Stimulated activated CD8-positive, alpha-beta memory T cell treated with anti-CD3 and anti-CD28 coated beads, Interleukin-7, amount 100 ng/mL, for 4 hours (primary cell): Measurements from ENCODE around the gene SRSF1.
A peak's percentile ranks its signal among the peaks of the same experiment; 100 is the strongest.

Experiments
- DNase-seq, 2 donors: peaks; one replicate each; pipeline ENCODE4 v3.0.0-alpha.2; 2020; ENCODE audit warnings: low read depth in 2 of 2

SRSF1 gene

DNA sequence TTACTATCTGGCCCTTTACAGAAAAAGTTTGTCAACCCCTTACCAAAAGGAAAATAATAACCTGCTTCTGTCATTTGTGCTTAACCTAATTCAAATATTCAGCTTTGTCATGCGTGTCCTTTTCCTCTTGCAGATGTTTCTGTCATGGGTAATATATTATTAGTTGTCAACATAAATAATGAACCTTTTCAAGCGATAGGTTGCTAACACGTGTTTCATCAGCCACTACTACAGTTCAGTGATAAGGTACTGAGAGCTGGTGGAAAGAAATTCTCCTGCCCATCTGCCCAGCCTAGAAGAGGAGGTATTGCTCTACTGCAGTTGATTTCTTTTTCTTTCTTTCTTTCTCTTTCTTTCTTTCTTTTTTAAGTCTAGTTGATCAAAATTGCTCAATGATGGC is 12.0 kb upstream of the SRSF1 start:
- DNase-seq: no peak

DNA sequence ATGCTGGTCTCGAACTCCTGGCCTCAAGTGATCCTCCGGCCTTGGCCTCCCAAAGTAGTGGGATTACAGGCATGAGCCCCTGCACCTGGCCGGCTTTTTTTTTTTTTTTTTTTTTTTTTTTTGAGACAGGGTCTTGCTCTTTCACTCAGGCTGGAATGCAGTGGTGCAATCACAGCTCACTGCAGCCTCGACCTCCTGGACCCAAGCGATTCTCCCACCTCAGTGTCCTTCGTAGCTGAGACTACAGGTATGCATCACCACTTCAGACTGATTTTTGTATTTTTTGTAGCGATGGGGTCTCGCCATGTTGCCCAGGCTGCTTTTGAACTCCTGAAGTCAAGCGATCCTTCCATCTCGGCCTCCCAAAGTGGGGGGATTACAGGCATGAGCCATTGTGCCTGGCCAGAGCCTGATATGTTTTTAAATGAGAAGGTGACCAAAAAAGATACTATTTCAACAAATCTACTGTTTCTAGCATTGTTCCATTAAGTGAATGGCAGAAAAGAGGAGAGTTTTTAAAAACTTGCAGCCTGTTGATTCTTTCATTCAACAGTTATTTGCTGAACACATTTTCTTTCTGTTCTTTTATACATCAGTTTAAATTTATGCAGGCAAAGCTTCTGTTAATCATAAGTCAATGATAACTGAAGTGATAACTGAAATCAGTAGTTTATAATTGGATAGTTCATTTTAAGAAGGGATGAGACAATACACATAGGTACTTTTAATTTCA is 3.2 kb upstream of the SRSF1 start:
- no peak for DNase-seq

DNA sequence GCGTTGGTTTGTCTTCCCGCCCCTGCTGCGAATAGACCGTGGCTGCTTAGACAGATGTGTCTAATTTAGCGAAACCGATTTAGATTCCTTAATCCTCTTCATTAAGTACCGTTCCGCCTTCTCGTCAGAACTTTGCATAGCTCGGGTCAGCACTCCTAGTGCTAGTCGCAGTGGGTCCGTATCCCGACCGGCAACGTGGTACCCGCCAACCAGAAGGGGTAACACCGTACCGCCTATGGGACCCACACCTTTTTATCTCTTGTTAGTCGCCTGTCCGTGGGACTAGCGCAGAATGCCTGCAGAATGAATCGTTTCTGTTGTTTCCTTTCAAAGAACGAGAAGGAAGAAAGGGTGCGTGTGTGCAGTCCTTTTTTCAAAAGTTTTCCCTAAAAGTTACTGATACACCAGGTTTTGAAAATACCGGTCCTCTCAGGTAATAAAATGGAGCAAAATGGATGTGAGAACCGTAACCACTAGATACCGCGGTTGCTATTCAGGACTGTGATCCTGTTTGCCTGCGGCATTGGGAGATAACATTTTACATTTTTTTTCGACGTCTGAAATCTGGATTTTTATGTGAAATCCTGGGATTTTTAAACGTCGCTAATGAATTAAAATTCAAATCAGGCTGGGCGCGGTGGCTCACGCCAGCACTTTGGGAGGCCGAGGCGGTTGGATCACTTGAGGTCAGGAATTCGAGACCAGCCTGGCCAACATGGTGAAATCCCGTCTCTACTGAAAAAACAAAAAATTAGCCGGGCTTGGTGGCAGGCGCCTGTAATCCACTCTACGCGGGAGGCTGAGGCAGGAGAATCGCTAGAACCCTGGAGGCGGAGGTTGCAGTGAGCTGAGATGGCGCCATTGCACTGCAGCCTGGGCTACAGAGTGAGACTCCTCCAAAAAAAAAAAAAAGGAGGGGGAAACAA is 998 bp upstream of the SRSF1 start:
- no peak for DNase-seq

DNA sequence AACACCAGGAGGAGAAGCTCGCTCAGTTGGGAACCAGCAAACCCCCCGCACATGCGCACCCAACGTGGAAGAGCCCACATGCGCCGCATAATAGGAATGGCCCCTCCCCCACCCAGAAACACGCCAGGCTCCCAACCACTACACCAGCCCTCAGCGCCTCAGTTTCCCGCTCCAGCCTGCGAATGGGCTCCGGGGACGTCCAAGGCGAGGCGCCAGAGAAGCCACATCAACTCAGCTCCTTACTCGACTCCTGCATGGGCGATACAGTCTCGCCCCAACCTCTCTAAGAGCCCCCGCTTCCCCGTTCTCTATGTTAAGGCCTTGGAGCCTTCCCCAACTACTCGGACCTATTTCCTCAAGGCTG is 504 bp downstream of the SRSF1 start:
- peak; percentile 35 to 58 for DNase-seq

DNA sequence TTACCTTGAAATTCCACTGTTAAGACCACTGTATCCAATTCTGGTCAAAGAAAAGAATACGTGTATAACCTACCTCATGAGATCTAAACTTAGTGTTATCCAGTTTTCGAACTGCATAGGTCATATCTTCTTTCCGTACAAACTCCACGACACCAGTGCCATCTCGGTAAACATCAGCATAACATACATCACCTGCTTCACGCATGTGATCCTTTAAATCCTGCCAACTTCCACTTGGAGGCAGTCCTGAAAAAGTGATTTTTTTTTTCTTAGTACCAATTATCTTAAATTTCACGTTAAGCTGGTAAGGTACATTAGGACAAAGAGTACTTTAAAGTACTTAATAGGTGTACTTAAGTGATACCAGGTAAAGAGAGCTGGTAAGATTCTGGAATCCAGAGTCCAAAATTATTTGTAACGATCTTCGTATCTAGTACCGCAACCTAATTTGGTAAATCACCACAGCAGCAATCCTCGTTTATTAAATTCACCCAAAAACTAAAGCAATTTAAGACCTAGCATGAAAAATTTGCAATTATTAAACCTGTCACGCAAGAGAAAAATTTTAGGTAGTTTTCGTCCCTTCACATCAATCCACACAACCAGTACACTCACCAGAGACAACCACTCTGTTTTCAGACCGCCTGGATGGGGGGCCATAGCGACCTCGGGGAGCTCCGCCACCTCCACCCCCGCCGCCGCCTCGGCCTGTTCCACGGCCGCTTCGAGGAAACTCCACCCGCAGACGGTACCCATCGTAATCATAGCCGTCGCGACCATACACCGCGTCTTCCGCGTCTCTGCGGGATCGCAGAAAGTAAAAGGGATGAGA is 1.1 kb downstream of the SRSF1 start:
- peak in 1 of 2 donors; percentile 59 for DNase-seq

DNA sequence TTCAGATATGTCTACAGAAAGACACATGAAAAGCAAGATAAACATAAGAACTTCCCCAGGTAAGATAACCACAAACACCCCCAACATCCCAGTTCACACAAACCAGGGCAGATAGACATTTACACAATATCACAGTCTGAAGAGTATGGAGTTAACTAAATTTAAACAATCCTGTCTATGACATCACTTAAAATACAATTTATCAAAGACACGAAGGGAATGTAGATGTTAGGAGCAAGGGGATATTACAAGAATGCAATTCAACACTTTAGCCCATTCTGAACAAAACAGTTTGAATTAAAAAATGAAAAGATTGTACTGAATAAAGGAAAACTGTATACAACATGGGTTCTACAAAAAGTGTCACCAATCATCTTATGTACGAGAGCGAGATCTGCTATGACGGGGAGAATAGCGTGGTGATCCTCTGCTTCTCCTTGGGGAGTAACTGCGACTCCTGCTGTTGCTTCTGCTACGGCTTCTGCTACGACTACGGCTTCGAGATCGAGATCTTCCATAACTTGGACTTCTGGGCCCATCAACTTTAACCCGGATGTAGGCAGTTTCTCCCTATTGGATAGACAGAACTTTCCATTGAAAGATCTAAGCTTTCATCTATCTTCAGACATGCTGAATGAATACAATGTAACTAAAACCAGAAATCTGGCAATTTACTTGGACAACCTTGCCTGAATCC is 1.9 kb downstream of the SRSF1 start:
- no peak for DNase-seq

DNA sequence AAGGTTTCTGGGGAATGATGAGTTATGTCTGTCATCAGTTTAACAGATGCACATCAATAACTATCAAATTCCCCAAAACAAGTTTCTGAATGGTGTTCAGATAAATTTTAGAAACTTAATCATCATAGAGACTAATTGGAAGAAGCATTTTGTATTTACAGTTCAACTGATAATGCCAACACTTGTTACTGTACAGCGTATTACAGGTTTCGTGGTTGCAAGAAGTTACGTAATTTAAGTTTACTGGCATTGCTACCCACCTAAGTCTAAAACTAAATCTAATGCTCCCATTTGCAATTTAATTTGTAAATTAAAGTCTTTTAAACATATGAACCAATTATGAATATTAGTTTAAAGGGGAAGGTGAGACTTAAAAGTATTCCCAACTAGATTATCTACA is 3.0 kb downstream of the SRSF1 start:
- DNase-seq: no peak

DNA sequence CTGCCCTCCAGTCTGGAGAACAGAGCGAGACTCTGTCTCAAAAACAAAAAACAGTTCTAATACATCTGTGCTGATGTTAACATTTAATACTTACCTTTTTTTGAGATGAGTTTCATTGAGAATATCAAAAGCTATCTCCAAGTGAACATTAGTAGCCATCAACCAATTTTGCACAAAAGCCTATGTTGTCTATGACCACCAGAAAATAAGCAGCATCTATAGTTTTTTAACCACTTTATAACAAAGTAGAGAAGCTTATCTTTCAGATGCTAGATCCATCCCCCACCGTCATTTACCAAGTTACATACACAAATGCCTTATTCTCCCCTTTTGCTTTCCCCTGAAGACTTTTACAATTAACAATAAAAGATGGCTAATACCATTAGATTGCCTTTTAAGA is 4.1 kb downstream of the SRSF1 start:
- DNase-seq: no peak

DNA sequence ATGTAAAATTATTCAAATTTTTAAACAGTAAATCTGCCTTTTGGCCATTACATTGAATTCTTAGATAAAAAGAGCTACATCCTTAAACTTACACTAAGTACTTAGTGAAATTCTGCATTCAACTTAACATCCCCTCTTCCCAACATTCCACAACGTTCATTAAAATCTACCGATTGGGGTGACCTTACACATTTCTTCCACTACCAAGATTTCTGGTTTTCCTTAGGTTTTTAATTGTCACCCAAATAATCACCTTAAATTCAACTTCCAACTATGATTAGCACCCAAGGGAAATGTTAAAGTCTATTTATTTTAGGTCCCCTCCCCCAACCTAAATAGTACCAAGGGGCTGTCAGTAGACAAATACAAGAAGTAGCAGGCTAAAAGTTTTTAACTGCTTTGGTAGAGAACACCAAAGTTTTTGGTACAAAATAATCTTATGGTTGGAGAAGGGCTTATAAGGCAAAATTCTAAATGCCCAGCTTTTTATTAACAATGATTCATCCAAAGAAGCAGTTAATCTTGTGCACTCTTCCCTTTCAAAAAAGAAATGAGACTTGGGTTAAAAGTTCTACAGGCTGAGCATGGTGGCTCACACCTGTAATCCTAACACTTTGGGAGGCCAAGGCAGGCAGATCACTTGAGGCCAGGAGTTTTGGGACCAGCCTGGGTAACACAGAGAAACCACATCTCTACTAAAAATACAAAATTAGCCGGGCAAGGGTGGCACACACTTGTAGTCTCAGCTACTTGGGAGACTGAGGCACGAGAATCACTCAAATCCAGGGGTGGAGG is 4.7 kb downstream of the SRSF1 start:
- DNase-seq: no peak

DNA sequence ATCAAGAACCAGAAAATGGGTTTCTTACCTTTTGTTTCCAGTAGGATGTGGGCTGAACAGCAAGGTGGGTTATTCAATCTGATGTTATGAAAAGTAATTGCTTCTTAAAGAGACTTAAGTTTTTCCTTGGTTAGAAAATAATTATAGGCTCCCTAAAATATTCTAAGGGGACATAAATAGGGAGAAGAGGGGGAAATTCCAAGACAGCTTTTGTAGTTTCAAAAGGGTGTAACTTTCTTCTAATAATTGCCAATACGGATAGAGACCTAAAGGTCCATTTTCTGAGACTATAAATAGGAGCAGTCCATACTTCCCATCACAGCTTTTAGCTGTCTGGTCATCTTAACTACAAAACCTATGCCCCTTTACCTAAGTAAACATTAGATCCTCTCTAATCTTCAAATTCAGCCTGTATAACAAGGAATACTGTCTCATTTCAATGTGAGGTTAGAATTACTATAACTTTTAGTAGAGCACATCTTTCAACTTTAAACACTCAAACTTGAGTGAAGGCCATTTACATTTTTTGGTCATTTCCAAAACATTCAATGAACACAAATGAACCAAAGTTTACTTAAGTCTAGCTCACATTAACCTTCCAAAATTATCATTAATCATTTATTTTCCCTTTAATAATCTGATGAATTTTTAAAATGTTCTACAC is 5.5 kb downstream of the SRSF1 start:
- no peak for DNase-seq

DNA sequence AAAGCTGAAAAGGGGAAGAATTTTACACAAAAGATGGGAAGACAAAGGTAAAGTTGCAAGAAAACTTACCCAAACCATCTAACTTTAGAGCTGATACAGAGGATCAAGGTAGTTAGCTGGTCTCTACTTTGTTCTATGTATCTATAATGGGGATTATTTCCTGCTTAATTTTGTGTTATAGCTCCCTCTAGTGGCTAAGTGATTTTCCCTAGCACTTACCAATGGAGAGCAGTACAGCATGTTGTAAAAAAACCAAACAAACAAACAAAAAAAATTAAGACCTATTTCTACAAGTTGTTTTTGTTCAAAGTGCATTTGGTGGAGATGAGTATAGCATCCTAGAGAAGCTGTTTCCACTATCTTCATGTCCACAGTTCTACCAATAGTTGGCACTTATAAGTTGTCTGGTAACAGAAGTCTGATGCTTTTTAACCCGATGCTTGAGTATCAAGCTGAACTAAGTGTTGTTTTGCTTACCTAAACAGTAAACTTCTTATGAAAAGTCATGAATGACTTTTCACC is 7.5 kb downstream of the SRSF1 start:
- DNase-seq: no peak

DNA sequence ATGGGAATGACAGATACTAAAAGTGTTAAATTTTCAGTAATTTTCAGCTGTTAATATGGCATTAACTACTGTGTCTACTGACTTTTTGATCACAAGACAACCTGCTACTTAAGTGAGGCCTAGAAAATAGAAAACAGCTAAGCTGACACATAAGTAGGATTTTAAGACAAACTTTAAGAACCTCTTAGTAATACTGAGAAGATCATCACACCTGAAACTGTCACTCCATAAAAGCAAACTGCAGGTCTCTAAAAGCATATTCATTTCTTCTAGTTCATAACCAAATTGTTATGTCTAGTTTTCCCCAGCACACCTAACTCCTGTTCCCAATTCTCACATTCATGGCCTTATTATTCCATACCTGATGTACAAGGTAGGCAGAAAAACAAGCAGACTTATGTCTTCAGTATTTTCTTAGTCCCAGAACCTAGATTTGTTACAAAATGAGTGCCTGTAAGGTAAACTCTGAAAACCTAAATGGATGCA is 8.0 kb downstream of the SRSF1 start:
- DNase-seq: no peak

DNA sequence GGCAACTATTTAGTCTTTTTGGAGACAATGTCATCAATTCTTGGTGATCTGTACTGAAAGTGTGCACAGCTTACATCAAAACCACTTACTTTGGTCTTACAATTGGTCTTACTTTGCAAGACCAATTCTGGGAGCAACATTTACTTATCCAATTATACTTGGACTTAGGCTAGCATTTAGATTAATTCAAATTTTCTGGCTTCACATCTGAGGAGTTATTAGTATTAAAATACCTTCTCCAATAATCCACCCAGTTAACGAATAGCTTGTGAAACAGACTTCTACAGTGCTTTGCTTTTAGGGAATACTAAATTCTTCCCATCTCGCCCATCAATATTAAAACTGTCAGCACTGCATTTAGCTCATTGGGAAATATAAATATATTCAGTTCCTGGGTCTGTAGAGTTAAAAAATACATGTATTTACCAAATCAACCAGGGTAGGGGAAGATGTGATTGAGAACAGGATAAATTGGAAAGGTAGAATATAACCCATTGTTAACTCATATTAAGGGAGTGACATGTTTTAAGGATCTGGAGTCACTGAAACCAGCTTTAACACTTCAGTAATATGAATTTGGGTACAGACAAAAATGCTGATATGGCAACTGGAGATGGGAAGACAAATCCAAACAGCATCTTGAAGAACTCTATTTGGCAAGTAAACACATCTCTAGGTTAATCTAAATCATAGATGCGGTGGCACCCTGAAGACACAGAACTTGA is 9.8 kb downstream of the SRSF1 start:
- DNase-seq: no peak

DNA sequence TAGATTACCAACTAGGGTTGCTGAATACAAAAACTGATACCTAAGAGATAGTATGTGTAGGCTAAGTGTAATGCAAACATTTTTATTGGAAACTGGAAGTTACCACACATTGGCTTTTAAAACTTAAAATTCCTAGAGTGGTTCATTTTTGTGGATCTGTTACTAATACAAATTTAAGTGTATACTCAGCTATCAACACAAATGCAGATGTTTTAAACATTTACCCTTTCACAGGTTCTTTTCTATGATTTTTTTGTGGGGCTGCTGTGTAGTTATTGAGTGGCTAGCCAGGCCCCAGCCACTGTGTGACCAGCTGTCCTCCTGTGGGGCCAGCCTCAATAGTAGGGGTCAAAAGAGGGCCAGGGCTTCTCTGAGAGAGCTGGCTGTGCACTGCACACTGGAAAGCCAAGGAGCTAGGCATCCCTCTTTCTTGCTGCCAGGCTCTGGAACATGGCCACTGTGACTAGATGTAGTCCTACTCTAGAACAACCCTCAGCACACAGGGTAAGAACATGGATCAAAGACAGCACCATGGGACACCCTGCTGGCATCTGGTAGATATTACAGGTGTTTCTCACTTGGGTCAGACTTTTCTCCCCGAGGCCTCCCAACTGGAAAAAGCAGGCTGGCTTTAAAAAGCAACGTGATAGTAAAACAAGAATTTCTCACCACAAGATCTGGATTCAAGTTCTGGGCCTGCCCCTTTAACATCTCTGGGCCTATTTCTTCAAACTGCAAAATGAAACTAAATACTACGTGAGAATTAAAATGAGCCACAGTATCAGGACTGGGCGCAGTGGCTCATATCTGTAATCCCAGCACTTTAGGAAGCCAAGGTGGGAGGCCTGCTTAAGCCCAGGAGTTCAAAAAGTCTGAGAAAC is 11.7 kb downstream of the SRSF1 start:
- DNase-seq: peak; percentile 21 to 22

DNA sequence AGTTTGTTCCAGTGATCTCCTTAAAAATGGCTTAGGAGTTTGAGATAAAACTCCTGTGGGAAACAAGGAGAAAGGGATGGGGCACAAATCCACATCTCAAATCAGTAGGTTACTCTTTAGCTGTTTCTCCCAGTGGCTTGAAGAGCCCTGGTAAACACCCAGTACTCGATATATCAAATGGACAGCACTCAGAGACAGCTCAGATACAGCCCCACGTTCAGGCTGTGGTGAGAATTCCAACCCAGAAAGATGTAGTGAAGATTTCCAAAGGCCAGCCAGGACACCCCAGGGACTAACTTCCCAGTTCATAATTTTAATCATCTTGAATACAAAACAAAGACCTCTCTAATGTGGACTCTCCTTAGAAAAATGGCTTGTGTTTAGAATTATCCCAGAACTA is 12.6 kb downstream of the SRSF1 start:
- DNase-seq: no peak

DNA sequence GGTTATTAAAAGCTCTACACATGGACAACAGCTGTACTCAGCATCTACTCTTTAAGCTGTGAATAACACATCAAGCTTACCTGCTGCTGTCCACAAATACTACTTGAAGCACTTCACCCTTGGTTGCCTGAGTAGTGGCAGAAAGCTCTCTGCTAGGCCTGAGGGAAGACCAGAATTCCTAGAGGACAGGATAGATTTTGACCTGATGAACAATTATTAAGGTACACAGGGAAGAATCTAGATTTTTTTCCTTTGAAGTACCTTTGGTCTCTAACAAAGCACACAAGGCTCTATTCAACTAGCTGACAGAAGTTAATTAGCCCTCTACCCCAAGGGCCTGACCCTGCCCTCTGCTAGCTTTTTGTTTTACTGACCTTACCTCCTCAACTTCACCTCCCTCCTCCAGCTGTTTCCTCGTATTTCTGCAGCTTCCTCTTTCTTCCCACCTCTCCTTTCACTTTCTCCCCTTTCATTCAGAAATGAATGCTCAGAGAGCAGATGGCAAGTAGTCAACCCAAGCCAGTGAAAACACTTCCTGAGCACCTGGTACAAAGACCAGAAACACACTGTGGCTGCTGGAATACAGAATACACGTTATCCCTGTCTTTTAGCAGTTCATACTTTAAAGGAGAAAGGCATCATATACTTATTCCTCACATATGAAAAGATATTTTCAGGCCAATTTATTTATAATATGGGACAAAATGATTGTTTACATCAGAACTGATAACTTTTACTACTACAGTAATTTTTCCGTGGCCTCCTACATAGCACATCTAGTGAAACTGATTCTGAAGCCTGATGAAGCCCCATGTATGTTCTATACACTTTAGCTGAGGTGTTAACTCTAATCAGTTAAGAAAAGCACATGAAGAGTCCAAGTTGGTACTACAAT is 13.3 kb downstream of the SRSF1 start:
- no peak for DNase-seq

DNA sequence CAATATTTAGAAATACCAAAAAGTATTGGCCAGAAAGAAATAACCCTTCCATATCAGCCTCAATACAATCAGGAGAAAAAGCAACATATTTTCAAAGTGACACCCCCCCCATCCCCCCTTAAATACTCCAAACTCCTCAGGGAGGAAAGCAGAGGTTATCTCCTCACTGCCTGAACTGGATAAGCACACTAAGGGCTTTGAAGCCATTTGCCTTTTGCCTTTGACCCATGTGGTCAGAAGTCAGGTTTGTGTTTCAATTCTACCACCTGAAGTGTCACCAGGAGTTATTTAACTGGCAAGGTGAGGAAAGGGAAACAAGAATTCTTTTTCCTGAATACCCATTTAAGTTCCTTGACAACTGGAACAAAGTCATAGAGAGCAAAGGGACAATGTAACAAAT is 15.5 kb downstream of the SRSF1 start:
- DNase-seq: no peak
